Fibroblast of pulmonary artery (primary cell): ENCODE measurements around the gene DCHS2.

Experiments
- DNase-seq: peaks from one replicate; pipeline ENCODE4 v3.0.0-alpha.2; 2010; ENCODE audit warnings: low read depth
- H3K4me3 ChIP-seq: replicated peaks from 2 replicates; pipeline ENCODE4 v1.5.1; 2011; ENCODE audit warnings: low read depth, mild to moderate bottlenecking, control low read depth, low read length, moderate library complexity
- CTCF ChIP-seq: IDR thresholded peaks from 2 replicates; pipeline ENCODE4 v1.5.1; 2011; ENCODE audit warnings: mild to moderate bottlenecking, control low read depth, low read length, inconsistent platforms; ENCODE audit errors: missing control alignments

DCHS2 gene

GRCh38 chr4:154521607-154522006 lies 30.0 kb upstream of the DCHS2 start:
- no peak overlapping the region for H3K4me3 ChIP-seq

GRCh38 chr4:154519214-154519613 lies 27.6 kb upstream of the DCHS2 start:
- no peak overlapping the region for H3K4me3 ChIP-seq
- no peak for TF ChIP-seq CTCF
- DNase-seq: no peak

More at GRCh38 chr4:154521607-154522006, 30.0 kb upstream of the DCHS2 start:
- TF ChIP-seq CTCF: no peak
- DNase-seq: no peak

- DNase-seq: no peak
- no peak overlapping the region for H3K4me3 ChIP-seq
- TF ChIP-seq CTCF: no peak
These were observed 26.0 kb upstream of the DCHS2 start for GRCh38 chr4:154517591-154517990.

- DNase-seq: no peak
- H3K4me3 ChIP-seq: no peak overlapping the region
- TF ChIP-seq CTCF: no peak
These were observed 24.9 kb upstream of the DCHS2 start for GRCh38 chr4:154516318-154517029.

GRCh38 chr4:154511981-154512380 lies 20.4 kb upstream of the DCHS2 start:
- DNase-seq: no peak
- no peak for TF ChIP-seq CTCF
- no peak overlapping the region for H3K4me3 ChIP-seq

- DNase-seq: no peak
- no peak overlapping the region for H3K4me3 ChIP-seq
- no peak for TF ChIP-seq CTCF
These were observed 19.9 kb upstream of the DCHS2 start for GRCh38 chr4:154511548-154511947.

GRCh38 chr4:154507156-154507555 lies 15.6 kb upstream of the DCHS2 start:
- TF ChIP-seq CTCF: no peak
- H3K4me3 ChIP-seq: no peak overlapping the region
- DNase-seq: no peak
